Gastrocnemius medialis (tissue), 4 donors: ENCODE measurements around the gene SEC61A2.

Experiments used
- POLR2A ChIP-seq, 2 donors: fragments of 450-650 bp; IDR thresholded peaks; one replicate each; pipeline ENCODE4 v1.6.1; 2017; ENCODE audit warnings: antibody characterized with exemption in 2 of 2, mild to moderate bottlenecking in 2 of 2, moderate library complexity in 2 of 2
- TF ChIP-seq, protein P1 (sequence below), 5 experiments: fragments of 450-650 bp in 3 of 5; fragments of 200-600 bp in 2 of 5; sonication (generic) in 2 of 5; IDR thresholded peaks in 4 of 5; conservative IDR thresholded peaks in 1 of 5; 1 replicate in 4 of 5; 2 replicates in 1 of 5; pipeline ENCODE4 v1.5.1; 2016 to 2019; ENCODE audit warnings: antibody characterized with exemption in 5 of 5, mild to moderate bottlenecking in 3 of 5, moderate library complexity in 3 of 5

- TF ChIP-seq, protein P1, sequence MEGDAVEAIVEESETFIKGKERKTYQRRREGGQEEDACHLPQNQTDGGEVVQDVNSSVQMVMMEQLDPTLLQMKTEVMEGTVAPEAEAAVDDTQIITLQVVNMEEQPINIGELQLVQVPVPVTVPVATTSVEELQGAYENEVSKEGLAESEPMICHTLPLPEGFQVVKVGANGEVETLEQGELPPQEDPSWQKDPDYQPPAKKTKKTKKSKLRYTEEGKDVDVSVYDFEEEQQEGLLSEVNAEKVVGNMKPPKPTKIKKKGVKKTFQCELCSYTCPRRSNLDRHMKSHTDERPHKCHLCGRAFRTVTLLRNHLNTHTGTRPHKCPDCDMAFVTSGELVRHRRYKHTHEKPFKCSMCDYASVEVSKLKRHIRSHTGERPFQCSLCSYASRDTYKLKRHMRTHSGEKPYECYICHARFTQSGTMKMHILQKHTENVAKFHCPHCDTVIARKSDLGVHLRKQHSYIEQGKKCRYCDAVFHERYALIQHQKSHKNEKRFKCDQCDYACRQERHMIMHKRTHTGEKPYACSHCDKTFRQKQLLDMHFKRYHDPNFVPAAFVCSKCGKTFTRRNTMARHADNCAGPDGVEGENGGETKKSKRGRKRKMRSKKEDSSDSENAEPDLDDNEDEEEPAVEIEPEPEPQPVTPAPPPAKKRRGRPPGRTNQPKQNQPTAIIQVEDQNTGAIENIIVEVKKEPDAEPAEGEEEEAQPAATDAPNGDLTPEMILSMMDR (IDR thresholded peaks at IDR 0.05 in 4 of 5, conservative IDR thresholded peaks at IDR 0.05 in 1 of 5), result no peak
- no peak for TF ChIP-seq POLR2A (IDR thresholded peaks at IDR 0.05)
Measured at GRCh38 chr10:12205082-12205481, 75.6 kb downstream of the SEC61A2 start.
